Smooth muscle cell (in vitro differentiated cells): ENCODE data around the gene ERC2. TPM values are rescaled to one million over a fixed set of nuclear protein-coding genes. Genes with fewer than 3 reads are reported as not detected.

ENCODE experiments used
- DNase-seq: peaks from one replicate; lab custom pipeline; 2025; ENCODE audit not compliant: unreplicated experiment; lab: John Stamatoyannopoulos, UW
- H2AFZ ChIP-seq: fragments of 200-600 bp; sonication (generic); 2 replicates; pipeline ENCODE4 v1.6.0; 2016; ENCODE audit warnings: antibody characterized with exemption, low read depth, mild to moderate bottlenecking
- H3F3A ChIP-seq: fragments of 200-600 bp; sonication (generic); 2 replicates; pipeline ENCODE4 v1.6.0; 2017; ENCODE audit warnings: antibody characterized with exemption, low read depth
- H3K27ac ChIP-seq: fragments of 200-600 bp; sonication (generic); 2 replicates; pipeline ENCODE4 v1.5.1; 2016; ENCODE audit warnings: low read depth, mild to moderate bottlenecking
- H3K27me3 ChIP-seq: fragments of 200-600 bp; sonication (generic); 2 replicates; pipeline ENCODE4 v1.6.1; 2016; ENCODE audit warnings: low read depth, mild to moderate bottlenecking
- H3K36me3 ChIP-seq: fragments of 200-600 bp; sonication (generic); 2 replicates; pipeline ENCODE4 v1.5.1; 2016; ENCODE audit warnings: low read depth
- H3K4me1 ChIP-seq: fragments of 200-600 bp; sonication (generic); 2 replicates; pipeline ENCODE4 v1.5.1; 2016; ENCODE audit warnings: low read depth
- H3K4me2 ChIP-seq: fragments of 200-600 bp; sonication (generic); 2 replicates; pipeline ENCODE4 v1.6.0; 2016; ENCODE audit warnings: mild to moderate bottlenecking
- H3K4me3 ChIP-seq: fragments of 200-600 bp; sonication (generic); 2 replicates; pipeline ENCODE4 v1.5.1; 2016; ENCODE audit warnings: mild to moderate bottlenecking
- H3K79me2 ChIP-seq: fragments of 200-600 bp; sonication (generic); 2 replicates; pipeline ENCODE4 v1.6.0; 2016; ENCODE audit warnings: low read depth, mild to moderate bottlenecking
- H3K9ac ChIP-seq: fragments of 200-600 bp; sonication (generic); 2 replicates; pipeline ENCODE4 v1.6.0; 2016; ENCODE audit warnings: low read depth
- H3K9me3 ChIP-seq: fragments of 200-600 bp; sonication (generic); replicated peaks from 2 replicates; pipeline ENCODE4 v1.5.1; 2016; ENCODE audit warnings: low read depth
- H4K20me1 ChIP-seq: fragments of 200-600 bp; sonication (generic); 2 replicates; pipeline ENCODE4 v1.6.0; 2016; ENCODE audit warnings: low read depth
- CTCF ChIP-seq: fragments of 200-600 bp; sonication (generic); IDR thresholded peaks from 2 replicates; pipeline ENCODE4 v1.5.1; 2017; ENCODE audit warnings: borderline replicate concordance, mild to moderate bottlenecking, antibody characterized with exemption; ENCODE audit not compliant: insufficient read depth, poor library complexity, severe bottlenecking
- WGBS: methylation state at CpG from one replicate; pipeline ENCODE4 v1.1.7; 2016; ENCODE audit warnings: low lambda C conversion rate; 5-methylcytosine and 5-hydroxymethylcytosine counted together
- polyA plus RNA-seq: library from polyadenylated mRNA; unstranded; fragments of >200 nt; fragmentation: Nextera tagmentation; extraction: Ambion mirVana; gene quantifications from 2 replicates; pipeline ENCODE4 v1.2.1, GENCODE V29; 2016
- total RNA-seq: library from RNA; depleted of rRNA; stranded (reverse); fragments of >200 nt; gene quantifications from 2 replicates; pipeline ENCODE4 v1.2.3, GENCODE V29; 2014

The ERC2 gene
- total and polyA plus RNA-seq, 2 experiments from 2014 or later, result 1.1 TPM; not detected in 1

- 93% methylated on average over 4 of the region's 4 CpGs for WGBS
- no peak overlapping the region for H3K4me3 ChIP-seq
- H3K36me3 ChIP-seq, result no peaks in the 10 kb centered on the region
- H3K79me2 ChIP-seq, result no peaks in the 10 kb centered on the region
- H3K4me1 ChIP-seq, result peaks cover under 1% of the 10 kb centered on the region
- H3F3A ChIP-seq, result peaks cover 3% of the 10 kb centered on the region
- no peak for TF ChIP-seq CTCF
- H3K27me3 ChIP-seq, result no peaks in the 10 kb centered on the region
- H4K20me1 ChIP-seq, result no peaks in the 10 kb centered on the region
- no peak overlapping the region for H3K9ac ChIP-seq
- no peak overlapping the region for H3K4me2 ChIP-seq
- no peak overlapping the region for H2AFZ ChIP-seq
- H3K27ac ChIP-seq, result no peak overlapping the region
- H3K9me3 ChIP-seq, result no peaks in the 10 kb centered on the region
- no peak for DNase-seq
Observed at GRCh38 chr3:55597641-55598040, 870.6 kb downstream of the ERC2 start.

GRCh38 chr3:55596212-55596611 lies 872.1 kb downstream of the ERC2 start:
- Histone ChIP-seq H4K20me1 (no peaks in the 10 kb centered on the region), H3F3A (peaks cover 3% of the 10 kb centered on the region), H3K36me3 (no peaks in the 10 kb centered on the region), H3K9me3 (no peaks in the 10 kb centered on the region), H3K4me1 (peaks cover 6% of the 10 kb centered on the region), H3K79me2 (no peaks in the 10 kb centered on the region), H3K4me3 (no peak overlapping the region), H3K27ac (no peak overlapping the region), H3K4me2 (no peak overlapping the region), H3K27me3 (no peaks in the 10 kb centered on the region), H2AFZ (no peak overlapping the region), H3K9ac (no peak overlapping the region)
- no peak for TF ChIP-seq CTCF
- WGBS, result 100% methylated on average over 2 of the region's 2 CpGs
- DNase-seq, result no peak

- Histone ChIP-seq H3K27ac (no peak overlapping the region), H3F3A (peaks cover 3% of the 10 kb centered on the region), H3K79me2 (no peaks in the 10 kb centered on the region), H3K4me3 (no peak overlapping the region), H3K9ac (no peak overlapping the region), H2AFZ (peak overlapping the region; percentile 49), H3K4me1 (peaks cover 6% of the 10 kb centered on the region), H3K27me3 (no peaks in the 10 kb centered on the region), H4K20me1 (no peaks in the 10 kb centered on the region), H3K36me3 (no peaks in the 10 kb centered on the region), H3K9me3 (no peaks in the 10 kb centered on the region), H3K4me2 (no peak overlapping the region)
- 49% methylated on average over 4 of the region's 4 CpGs for WGBS
- TF ChIP-seq CTCF, result no peak
- no peak for DNase-seq
Observed at GRCh38 chr3:55595420-55595819, 872.8 kb downstream of the ERC2 start.

- Histone ChIP-seq H3K36me3 (no peaks in the 10 kb centered on the region), H3K9me3 (no peaks in the 10 kb centered on the region), H2AFZ (peak overlapping the region; percentile 78), H3K4me1 (peaks cover 6% of the 10 kb centered on the region), H3K79me2 (no peaks in the 10 kb centered on the region), H3K27ac (peak overlapping the region; percentile 71), H3F3A (peaks cover 3% of the 10 kb centered on the region), H3K27me3 (no peaks in the 10 kb centered on the region), H3K4me3 (no peak overlapping the region), H4K20me1 (no peaks in the 10 kb centered on the region), H3K9ac (peak overlapping the region; percentile 58), H3K4me2 (no peak overlapping the region)
- 62% methylated on average over 5 of the region's 5 CpGs for WGBS
- DNase-seq, result no peak
- TF ChIP-seq CTCF, result no peak
Observed at GRCh38 chr3:55592572-55592971, 875.7 kb downstream of the ERC2 start.
